Trophoblast cell (in vitro differentiated cells and primary cell): ENCODE measurements around the gene ZC3H11A.

Experiments
- DNase-seq, 2 donors: peaks; one replicate each; pipeline ENCODE4 v3.0.0-alpha.2; 2016
- H2AFZ ChIP-seq: 2 replicates; pipeline ENCODE4 v1.6.1; 2013; ENCODE audit warnings: low read length, moderate library complexity, mild to moderate bottlenecking; ENCODE audit not compliant: insufficient read depth, poor library complexity
- H2AK5ac ChIP-seq: 2 replicates; pipeline ENCODE4 v1.6.1; 2013; ENCODE audit warnings: mild to moderate bottlenecking, low read length
- H2BK120ac ChIP-seq: 2 replicates; pipeline ENCODE4 v1.6.1; 2013; ENCODE audit warnings: low read length, mild to moderate bottlenecking, moderate library complexity; ENCODE audit not compliant: insufficient read depth, poor library complexity
- H2BK12ac ChIP-seq: 2 replicates; pipeline ENCODE4 v1.6.1; 2013; ENCODE audit warnings: mild to moderate bottlenecking, low read length, moderate library complexity
- H2BK5ac ChIP-seq: 2 replicates; pipeline ENCODE4 v1.6.1; 2013; ENCODE audit warnings: low read length, low read depth, moderate library complexity, mild to moderate bottlenecking; ENCODE audit not compliant: poor library complexity
- H3K14ac ChIP-seq: 2 replicates; pipeline ENCODE4 v1.6.1; 2013; ENCODE audit warnings: mild to moderate bottlenecking, low read length
- H3K18ac ChIP-seq: 2 replicates; pipeline ENCODE4 v1.6.1; 2013; ENCODE audit warnings: mild to moderate bottlenecking, low read length
- H3K23ac ChIP-seq: 2 replicates; pipeline ENCODE4 v1.6.1; 2013; ENCODE audit warnings: low read length
- H3K27ac ChIP-seq: 2 replicates; pipeline ENCODE4 v1.5.1; 2013; ENCODE audit warnings: low read depth, mild to moderate bottlenecking, inconsistent platforms, low read length, moderate library complexity
- H3K27me3 ChIP-seq: 2 replicates; pipeline ENCODE4 v1.6.1; 2013; ENCODE audit warnings: inconsistent platforms, mild to moderate bottlenecking, low read length, moderate library complexity; ENCODE audit not compliant: insufficient read depth
- H3K36me3 ChIP-seq, 2 experiments: 1 replicate in 1 of 2; 2 replicates in 1 of 2; pipeline ENCODE4 v1.6.1; 2013; ENCODE audit warnings: low read length in 2 of 2, mild to moderate bottlenecking in 2 of 2, moderate library complexity in 1 of 2; ENCODE audit not compliant: insufficient read depth in 2 of 2, control insufficient read depth in 1 of 2
- H3K4ac ChIP-seq: 2 replicates; pipeline ENCODE4 v1.6.1; 2013; ENCODE audit warnings: low read depth, mild to moderate bottlenecking, low read length, moderate library complexity
- H3K4me1 ChIP-seq, 2 experiments: 1 replicate in 1 of 2; 2 replicates in 1 of 2; pipeline ENCODE4 v1.6.1; 2013; ENCODE audit warnings: low read length in 2 of 2, mild to moderate bottlenecking in 2 of 2, moderate library complexity in 1 of 2; ENCODE audit not compliant: insufficient read depth in 2 of 2, control insufficient read depth in 1 of 2
- H3K4me2 ChIP-seq: 2 replicates; pipeline ENCODE4 v1.6.1; 2013; ENCODE audit warnings: inconsistent platforms, mild to moderate bottlenecking, low read length, moderate library complexity
- H3K4me3 ChIP-seq: 2 replicates; pipeline ENCODE4 v1.5.1; 2013; ENCODE audit warnings: mild to moderate bottlenecking, low read depth, low read length, inconsistent platforms
- H3K79me1 ChIP-seq: one replicate; pipeline ENCODE4 v1.6.1; 2013; ENCODE audit warnings: low read length
- H3K79me2 ChIP-seq: 2 replicates; pipeline ENCODE4 v1.6.1; 2013; ENCODE audit warnings: low read length, mild to moderate bottlenecking; ENCODE audit not compliant: control insufficient read depth, insufficient read depth, poor library complexity
- H3K9ac ChIP-seq: 2 replicates; pipeline ENCODE4 v1.6.1; 2013; ENCODE audit warnings: mild to moderate bottlenecking, low read length
- H3K9me3 ChIP-seq: 2 replicates; pipeline ENCODE4 v1.6.1; 2013; ENCODE audit warnings: low read depth, mild to moderate bottlenecking, control low read depth, inconsistent platforms, low read length; ENCODE audit not compliant: insufficient read depth
- H4K12ac ChIP-seq: 2 replicates; pipeline ENCODE4 v1.6.1; 2013; ENCODE audit warnings: low read depth, mild to moderate bottlenecking, low read length, moderate library complexity
- H4K8ac ChIP-seq: 2 replicates; pipeline ENCODE4 v1.6.1; 2013; ENCODE audit warnings: low read depth, mild to moderate bottlenecking, low read length, moderate library complexity
- H4K91ac ChIP-seq: one replicate; pipeline ENCODE4 v1.6.1; 2013; ENCODE audit warnings: low read depth, mild to moderate bottlenecking, low read length, moderate library complexity
- WGBS: extraction: QIAGEN DNeasy Blood & Tissue Kit; methylation state at CpG from one replicate; pipeline ENCODE4 v1.1.7; 2013; ENCODE audit warnings: missing lambda C conversion rate; ENCODE audit not compliant: insufficient read length, insufficient coverage; ENCODE audit errors: extremely low coverage; 5-methylcytosine and 5-hydroxymethylcytosine counted together

ZC3H11A gene

DNA sequence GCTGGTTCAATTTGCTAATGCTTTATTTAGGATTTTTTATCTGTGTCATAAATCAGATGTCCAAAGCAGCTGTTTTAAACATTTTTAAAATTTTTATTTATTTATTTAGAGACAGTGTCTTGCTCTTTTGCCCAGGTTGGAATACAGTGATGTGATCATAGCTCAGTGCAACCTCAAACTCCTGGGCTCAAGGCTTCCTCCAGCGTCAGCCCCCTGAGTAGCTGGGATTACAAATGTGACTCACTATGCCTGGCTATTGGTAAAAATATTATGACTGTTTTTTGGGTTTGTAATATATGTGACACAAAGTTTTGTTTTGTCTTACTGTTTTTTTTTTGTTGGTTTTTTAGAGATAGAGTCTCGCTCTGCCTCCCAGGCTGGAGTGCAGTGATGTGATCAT lies 11.8 kb downstream of the ZC3H11A start:
- no peaks in the 10 kb centered on the region for H3K79me1 ChIP-seq
- H2BK120ac ChIP-seq: no peak overlapping the region
- no peak overlapping the region for H4K91ac ChIP-seq
- WGBS: no CpG with 5 or more reads among the region's 2 CpGs
- no peak overlapping the region for H3K18ac ChIP-seq
- H3K27me3 ChIP-seq: no peaks in the 10 kb centered on the region
- H3K14ac ChIP-seq: no peak overlapping the region
- H4K12ac ChIP-seq: no peak overlapping the region
- H3K4me3 ChIP-seq: no peak overlapping the region
- no peak overlapping the region for H2BK12ac ChIP-seq
- no peaks in the 10 kb centered on the region for H3K4me1 ChIP-seq
- no peak overlapping the region for H3K27ac ChIP-seq
- no peak overlapping the region for H3K4me2 ChIP-seq
- H3K23ac ChIP-seq: no peak overlapping the region
- H3K4ac ChIP-seq: no peak overlapping the region
- no peak overlapping the region for H4K8ac ChIP-seq
- DNase-seq: no peak
- no peak overlapping the region for H3K9ac ChIP-seq
- no peaks in the 10 kb centered on the region for H3K79me2 ChIP-seq
- no peak overlapping the region for H2BK5ac ChIP-seq
- peaks cover 32 to 41% of the 10 kb centered on the region in 2 experiments for H3K36me3 ChIP-seq
- H2AK5ac ChIP-seq: no peak overlapping the region
- H2AFZ ChIP-seq: no peak overlapping the region
- no peaks in the 10 kb centered on the region for H3K9me3 ChIP-seq

DNA sequence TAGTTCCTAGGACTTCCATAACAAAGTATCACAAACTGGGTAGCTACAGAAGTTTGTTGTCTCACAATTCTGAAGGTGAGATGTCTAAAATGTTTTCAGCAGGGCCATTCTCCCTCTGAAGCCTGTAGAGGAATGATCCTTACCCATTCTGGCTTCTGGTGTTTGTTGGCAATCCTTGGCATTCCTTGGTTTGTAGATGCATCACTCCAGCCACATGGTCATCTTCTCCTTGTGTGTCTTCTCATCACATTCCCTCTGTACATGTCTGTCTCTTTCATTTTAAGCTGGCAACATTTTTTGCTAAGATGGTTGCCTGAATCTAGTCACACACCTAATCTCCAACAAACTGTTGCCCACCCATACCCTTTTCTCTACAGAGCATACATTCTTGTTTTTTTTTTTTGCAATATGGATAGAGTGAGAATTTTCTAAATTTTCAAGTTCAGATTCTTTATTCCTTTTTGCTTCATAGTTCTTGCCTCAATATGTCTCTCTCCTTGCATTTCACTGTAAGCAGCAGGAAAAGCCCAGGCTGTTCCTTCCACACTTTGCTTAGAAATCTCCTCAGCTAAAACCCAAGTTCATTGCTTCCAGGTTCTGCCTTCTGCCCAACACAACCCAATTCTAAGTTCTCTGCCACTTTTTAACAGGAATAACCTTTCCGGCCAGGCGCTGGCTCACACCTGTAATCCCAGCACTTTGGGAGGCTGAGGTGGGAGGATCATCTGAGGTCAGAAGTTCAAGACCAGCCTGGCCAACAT lies 18.3 kb downstream of the ZC3H11A start:
- H2BK5ac ChIP-seq: no peak overlapping the region
- H4K91ac ChIP-seq: no peak overlapping the region
- H3K27ac ChIP-seq: no peak overlapping the region
- H3K4me2 ChIP-seq: no peak overlapping the region
- peak overlapping the region; percentile 6 for H3K4ac ChIP-seq
- no peak overlapping the region for H3K14ac ChIP-seq
- H4K8ac ChIP-seq: no peak overlapping the region
- H3K9ac ChIP-seq: no peak overlapping the region
- H4K12ac ChIP-seq: no peak overlapping the region
- H3K4me3 ChIP-seq: no peak overlapping the region
- H3K4me1 ChIP-seq: no peaks in the 10 kb centered on the region
- H2BK120ac ChIP-seq: no peak overlapping the region
- no peak overlapping the region for H2BK12ac ChIP-seq
- peaks cover 25 to 27% of the 10 kb centered on the region in 2 experiments for H3K36me3 ChIP-seq
- no peaks in the 10 kb centered on the region for H3K79me2 ChIP-seq
- H3K79me1 ChIP-seq: no peaks in the 10 kb centered on the region
- WGBS: no CpG with 5 or more reads among the region's 2 CpGs
- H2AK5ac ChIP-seq: no peak overlapping the region
- H3K23ac ChIP-seq: no peak overlapping the region
- H3K27me3 ChIP-seq: no peaks in the 10 kb centered on the region
- H2AFZ ChIP-seq: no peak overlapping the region
- DNase-seq: no peak
- H3K18ac ChIP-seq: no peak overlapping the region
- H3K9me3 ChIP-seq: no peaks in the 10 kb centered on the region

DNA sequence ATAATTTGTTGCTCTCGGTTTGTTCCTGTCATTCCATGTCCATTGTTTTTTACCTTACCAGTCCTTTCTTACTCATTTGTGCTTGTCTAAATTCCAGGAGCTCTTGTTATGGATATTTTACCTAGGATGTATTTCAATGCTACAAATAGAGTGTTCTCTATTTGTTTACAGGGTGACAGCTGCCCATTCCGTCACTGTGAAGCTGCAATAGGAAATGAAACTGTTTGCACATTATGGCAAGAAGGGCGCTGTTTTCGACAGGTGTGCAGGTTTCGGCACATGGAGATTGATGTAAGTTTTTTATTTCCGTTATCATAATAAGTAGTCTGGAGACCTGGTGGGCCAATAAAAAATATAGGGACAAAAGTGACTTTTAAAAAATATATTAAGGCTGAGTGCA lies 23.0 kb downstream of the ZC3H11A start:
- no peaks in the 10 kb centered on the region for H3K79me1 ChIP-seq
- H3K18ac ChIP-seq: no peak overlapping the region
- H3K27ac ChIP-seq: no peak overlapping the region
- H3K23ac ChIP-seq: no peak overlapping the region
- no peaks in the 10 kb centered on the region for H3K9me3 ChIP-seq
- no peaks in the 10 kb centered on the region for H3K27me3 ChIP-seq
- no peak overlapping the region for H2BK5ac ChIP-seq
- H2BK12ac ChIP-seq: no peak overlapping the region
- H3K4me2 ChIP-seq: no peak overlapping the region
- no peak overlapping the region for H3K4ac ChIP-seq
- no CpG with 5 or more reads among the region's 6 CpGs for WGBS
- H2AK5ac ChIP-seq: no peak overlapping the region
- H3K4me1 ChIP-seq: no peaks in the 10 kb centered on the region
- H4K12ac ChIP-seq: no peak overlapping the region
- H2AFZ ChIP-seq: no peak overlapping the region
- no peak overlapping the region for H4K8ac ChIP-seq
- H3K14ac ChIP-seq: no peak overlapping the region
- H3K4me3 ChIP-seq: no peak overlapping the region
- no peaks in the 10 kb centered on the region for H3K79me2 ChIP-seq
- no peak overlapping the region for H4K91ac ChIP-seq
- no peak overlapping the region for H3K9ac ChIP-seq
- H2BK120ac ChIP-seq: no peak overlapping the region
- no peak for DNase-seq
- H3K36me3 ChIP-seq: peaks cover 37 to 48% of the 10 kb centered on the region in 2 experiments

DNA sequence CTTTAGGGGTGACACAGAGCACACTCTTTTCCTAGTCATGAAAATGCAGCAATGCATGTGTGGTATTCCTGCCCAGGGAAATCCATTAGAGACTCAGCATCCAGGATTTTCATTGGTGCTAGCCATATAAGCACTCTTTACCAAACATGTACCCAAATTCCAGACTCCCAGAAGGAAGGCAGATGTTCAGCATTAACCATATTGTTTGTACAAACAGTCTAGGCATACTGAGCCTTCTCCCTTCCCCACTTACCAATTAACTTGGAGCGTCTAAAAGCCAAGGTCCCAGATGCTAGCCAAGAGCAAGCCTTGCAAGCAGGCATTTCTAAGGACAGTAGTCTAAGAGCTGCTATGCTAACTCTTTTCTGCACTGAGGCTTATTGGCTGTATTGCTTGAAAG lies 27.9 kb downstream of the ZC3H11A start:
- no peak overlapping the region for H2AK5ac ChIP-seq
- H3K9ac ChIP-seq: no peak overlapping the region
- H2BK5ac ChIP-seq: no peak overlapping the region

More for the DNA sequence above, 27.9 kb downstream of the ZC3H11A start:
- Histone ChIP-seq H3K23ac (no peak overlapping the region), H2AFZ (no peak overlapping the region), H4K12ac (no peak overlapping the region), H4K8ac (no peak overlapping the region), H3K36me3 (peaks cover 36 to 52% of the 10 kb centered on the region in 2 experiments), H3K4ac (no peak overlapping the region), H2BK120ac (no peak overlapping the region), H3K27ac (no peak overlapping the region), H4K91ac (no peak overlapping the region), H3K14ac (no peak overlapping the region), H3K4me2 (no peak overlapping the region), H3K79me1 (no peaks in the 10 kb centered on the region), H3K4me3 (no peak overlapping the region), H3K79me2 (no peaks in the 10 kb centered on the region), H3K18ac (no peak overlapping the region), H3K27me3 (no peaks in the 10 kb centered on the region), H3K4me1 (no peaks in the 10 kb centered on the region), H3K9me3 (no peaks in the 10 kb centered on the region), H2BK12ac (no peak overlapping the region)
- no CpG with 5 or more reads among the region's 1 CpG for WGBS
- no peak for DNase-seq
